ENCODE data around the gene NDUFAF5. TPM values are rescaled to one million over a fixed set of nuclear protein-coding genes. Genes with fewer than 3 reads are reported as not detected.

NDUFAF5 gene
- total RNA-seq, 4 donors from 2014 or later: 10.4 to 17.5 (median 12.9) TPM

DNA sequence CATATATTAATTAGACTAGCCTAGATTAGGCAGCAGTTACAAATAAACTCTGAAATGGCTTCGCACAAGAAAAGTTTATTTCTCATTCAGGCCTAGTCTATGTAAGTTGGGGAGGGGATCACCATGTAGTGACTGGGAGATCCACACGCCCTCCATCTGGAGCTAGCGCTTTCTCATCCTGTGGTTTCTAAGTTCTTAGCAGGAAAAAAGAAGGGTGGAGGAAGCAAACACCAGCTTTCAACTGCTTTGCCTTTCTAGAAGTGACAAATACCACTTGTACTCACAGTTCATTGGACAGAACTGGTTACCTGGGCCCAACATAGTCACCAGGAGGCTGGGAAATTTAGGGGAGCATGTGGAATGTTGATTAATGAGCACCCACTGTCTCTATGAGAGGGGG lies 46.6 kb downstream of the NDUFAF5 start:
- H3K4me3 ChIP-seq (ENCODE audit: low read depth, poor library complexity, severe bottlenecking): no peak overlapping the region
- DNase-seq (ENCODE audit: low spot score in 2 of 2): no peak
- 82 to 90% methylated on average over 3 of the region's 3 CpGs for WGBS, 2 donors
- TF ChIP-seq POLR2A (IDR thresholded peaks at IDR 0.05): no peak
- TF ChIP-seq, protein P1, sequence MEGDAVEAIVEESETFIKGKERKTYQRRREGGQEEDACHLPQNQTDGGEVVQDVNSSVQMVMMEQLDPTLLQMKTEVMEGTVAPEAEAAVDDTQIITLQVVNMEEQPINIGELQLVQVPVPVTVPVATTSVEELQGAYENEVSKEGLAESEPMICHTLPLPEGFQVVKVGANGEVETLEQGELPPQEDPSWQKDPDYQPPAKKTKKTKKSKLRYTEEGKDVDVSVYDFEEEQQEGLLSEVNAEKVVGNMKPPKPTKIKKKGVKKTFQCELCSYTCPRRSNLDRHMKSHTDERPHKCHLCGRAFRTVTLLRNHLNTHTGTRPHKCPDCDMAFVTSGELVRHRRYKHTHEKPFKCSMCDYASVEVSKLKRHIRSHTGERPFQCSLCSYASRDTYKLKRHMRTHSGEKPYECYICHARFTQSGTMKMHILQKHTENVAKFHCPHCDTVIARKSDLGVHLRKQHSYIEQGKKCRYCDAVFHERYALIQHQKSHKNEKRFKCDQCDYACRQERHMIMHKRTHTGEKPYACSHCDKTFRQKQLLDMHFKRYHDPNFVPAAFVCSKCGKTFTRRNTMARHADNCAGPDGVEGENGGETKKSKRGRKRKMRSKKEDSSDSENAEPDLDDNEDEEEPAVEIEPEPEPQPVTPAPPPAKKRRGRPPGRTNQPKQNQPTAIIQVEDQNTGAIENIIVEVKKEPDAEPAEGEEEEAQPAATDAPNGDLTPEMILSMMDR (IDR thresholded peaks at IDR 0.05): no peak
- intact Hi-C loops (cut with DNase I; ENCODE audit: low total_unique reads): no loop called here

DNA sequence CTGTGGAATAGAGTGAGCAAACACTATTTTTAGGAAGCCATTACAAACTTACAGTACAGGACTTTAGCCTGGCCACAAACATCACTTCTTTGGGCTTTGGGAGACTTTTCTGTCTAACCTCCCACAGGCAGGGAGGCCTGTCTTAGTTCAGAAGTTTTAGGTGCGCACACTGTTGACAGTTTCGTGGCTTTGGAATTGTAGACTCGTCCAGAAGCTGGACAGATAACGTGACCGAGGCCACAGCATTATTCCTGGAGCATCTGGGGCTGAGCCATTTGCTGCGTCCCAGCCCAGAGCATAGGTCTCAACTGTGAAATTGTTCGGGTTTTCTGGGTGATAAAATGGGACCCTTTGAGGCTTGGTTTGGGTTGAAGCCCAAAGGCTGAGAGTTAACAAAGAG lies 53.8 kb downstream of the NDUFAF5 start:
- 92 to 96% methylated on average over 7 of the region's 7 CpGs for WGBS, 2 donors
- no peak for TF ChIP-seq POLR2A (IDR thresholded peaks at IDR 0.05)
- TF ChIP-seq, protein P1 (IDR thresholded peaks at IDR 0.05): no peak
- intact Hi-C loops (cut with DNase I; ENCODE audit: low total_unique reads): no loop called here
- no peak overlapping the region for H3K4me3 ChIP-seq (ENCODE audit: low read depth, poor library complexity, severe bottlenecking)
- no peak for DNase-seq (ENCODE audit: low spot score in 2 of 2)

DNA sequence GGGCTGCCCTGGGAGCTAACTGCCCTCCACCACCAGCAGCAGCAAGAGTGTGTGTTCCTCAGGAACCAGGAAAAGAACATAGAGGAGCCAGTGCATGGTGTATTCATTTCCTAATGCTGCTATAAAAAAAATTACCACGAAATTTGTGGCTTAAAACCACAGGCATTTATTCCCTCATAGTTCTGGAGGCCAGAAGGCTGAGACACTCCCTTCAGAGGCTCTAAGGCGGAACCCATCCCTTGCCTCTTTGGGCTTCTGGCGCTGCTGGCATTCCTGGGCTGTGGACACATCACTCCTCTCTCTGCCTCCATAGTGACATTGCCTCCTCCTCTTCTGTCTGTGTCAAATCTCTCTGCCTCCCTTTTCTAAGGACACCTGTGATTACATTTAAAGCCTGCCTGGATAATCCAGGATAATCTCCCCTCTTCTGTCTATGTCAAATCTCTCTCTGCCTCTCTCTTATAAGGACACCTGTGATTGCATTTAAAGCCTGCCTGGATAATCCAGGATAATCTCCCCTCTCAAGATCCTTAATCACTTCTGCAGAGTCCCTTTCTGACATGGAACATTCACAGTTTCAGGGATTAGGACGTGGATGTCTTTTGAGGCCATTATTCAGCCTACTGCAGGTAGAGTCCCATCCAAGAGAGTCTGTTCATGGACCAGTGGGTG lies 54.7 kb downstream of the NDUFAF5 start:
- no peak for DNase-seq (ENCODE audit: low spot score in 2 of 2)
- H3K4me3 ChIP-seq (ENCODE audit: low read depth, poor library complexity, severe bottlenecking): no peak overlapping the region
- 48 to 58% methylated on average over 4 of the region's 4 CpGs for whole genome bisulfite sequencing, 2 donors
- intact Hi-C loops (cut with DNase I; ENCODE audit: low total_unique reads): no loop called here
- TF ChIP-seq POLR2A (IDR thresholded peaks at IDR 0.05): no peak
- TF ChIP-seq, protein P1 (IDR thresholded peaks at IDR 0.05): no peak

DNA sequence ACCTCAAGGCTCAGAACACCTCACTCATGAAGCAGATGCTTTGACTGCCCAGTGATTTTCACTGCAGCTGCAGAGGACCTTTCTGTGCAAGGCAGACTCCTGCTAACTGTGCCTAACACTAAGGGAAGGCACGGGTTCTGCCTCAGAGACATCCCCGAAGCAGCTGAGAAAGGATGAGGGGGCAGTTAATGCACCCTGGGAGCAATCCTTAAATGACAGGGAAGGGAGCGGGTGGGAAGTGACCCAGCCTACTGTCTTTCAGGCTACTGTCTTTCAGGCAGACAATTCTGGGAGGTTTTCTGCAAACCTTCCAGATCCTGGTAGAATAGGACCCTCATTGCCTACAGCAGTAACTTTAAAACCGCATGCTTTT lies 55.3 kb downstream of the NDUFAF5 start:
- intact Hi-C loops (cut with DNase I; ENCODE audit: low total_unique reads): no loop called here
- no peak overlapping the region for H3K4me3 ChIP-seq (ENCODE audit: low read depth, poor library complexity, severe bottlenecking)
- DNase-seq (ENCODE audit: low spot score in 2 of 2): no peak
- 82 to 86% methylated on average over 4 of the region's 4 CpGs for WGBS, 2 donors
- TF ChIP-seq, protein P1 (IDR thresholded peaks at IDR 0.05): no peak
- no peak for TF ChIP-seq POLR2A (IDR thresholded peaks at IDR 0.05)

DNA sequence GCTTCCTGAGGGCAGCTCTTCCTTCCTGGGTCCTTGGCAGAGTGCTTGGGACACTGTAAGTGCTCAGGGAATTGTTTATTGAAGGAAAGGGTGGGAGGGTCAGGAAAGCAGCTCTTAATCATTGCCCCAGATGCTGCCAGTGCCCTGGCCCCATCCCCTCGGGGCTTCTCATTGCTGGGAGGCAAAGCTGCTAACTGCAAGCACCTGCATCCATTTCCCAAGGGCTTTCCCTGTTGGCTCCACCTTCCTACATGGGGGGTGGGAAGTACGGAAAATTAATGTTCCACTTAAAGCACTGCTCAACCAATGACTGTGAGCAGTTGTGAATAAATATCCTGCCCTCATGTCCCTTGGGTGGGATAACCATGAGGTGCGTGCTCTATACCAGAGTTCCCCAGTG lies 56.4 kb downstream of the NDUFAF5 start:
- intact Hi-C loops (cut with DNase I; ENCODE audit: low total_unique reads): no loop called here
- TF ChIP-seq, protein P1 (IDR thresholded peaks at IDR 0.05): no peak
- no peak for TF ChIP-seq POLR2A (IDR thresholded peaks at IDR 0.05)

DNA sequence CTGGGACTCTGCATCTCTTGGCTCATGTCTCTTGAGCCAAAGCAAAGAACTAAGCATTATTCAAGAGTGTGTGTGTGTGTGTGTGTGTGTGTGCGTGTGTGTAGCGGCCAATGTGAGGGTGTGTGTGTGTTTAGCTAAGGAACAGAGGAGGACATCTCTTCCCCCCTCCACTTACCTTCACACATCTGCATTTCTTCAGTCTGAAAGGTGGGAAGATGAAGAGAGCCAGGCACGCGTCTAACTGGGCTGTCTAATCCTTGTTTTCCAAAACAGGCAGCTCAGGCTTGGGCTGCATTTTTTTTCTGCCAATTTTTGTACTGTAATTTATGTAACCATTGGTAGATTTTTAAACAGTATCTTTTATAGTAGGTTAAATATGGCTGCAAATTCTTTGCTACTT lies 59.5 kb downstream of the NDUFAF5 start:
- no peak overlapping the region for H3K4me3 ChIP-seq (ENCODE audit: low read depth, poor library complexity, severe bottlenecking)
- TF ChIP-seq, protein P1 (IDR thresholded peaks at IDR 0.05): no peak
- no peak for TF ChIP-seq POLR2A (IDR thresholded peaks at IDR 0.05)
- no peak for DNase-seq (ENCODE audit: low spot score in 2 of 2)
- intact Hi-C loops (cut with DNase I; ENCODE audit: low total_unique reads): no loop called here
- 86 to 88% methylated on average over 4 of the region's 4 CpGs for WGBS, 2 donors

More for the DNA sequence above, 56.4 kb downstream of the NDUFAF5 start:
- no peak overlapping the region for H3K4me3 ChIP-seq (ENCODE audit: low read depth, poor library complexity, severe bottlenecking)
- DNase-seq (ENCODE audit: low spot score in 2 of 2): no peak
- 70 to 78% methylated on average over 3 of the region's 3 CpGs for WGBS, 2 donors

All from lower leg skin (tissue), 4 donors.